Pons (tissue), 1 donor: ENCODE data around the gene PPME1.

ENCODE experiments used
- DNase-seq: peaks from one replicate; pipeline ENCODE4 v3.0.0-alpha.2; 2016; ENCODE audit warnings: low spot score

Gene PPME1

DNA sequence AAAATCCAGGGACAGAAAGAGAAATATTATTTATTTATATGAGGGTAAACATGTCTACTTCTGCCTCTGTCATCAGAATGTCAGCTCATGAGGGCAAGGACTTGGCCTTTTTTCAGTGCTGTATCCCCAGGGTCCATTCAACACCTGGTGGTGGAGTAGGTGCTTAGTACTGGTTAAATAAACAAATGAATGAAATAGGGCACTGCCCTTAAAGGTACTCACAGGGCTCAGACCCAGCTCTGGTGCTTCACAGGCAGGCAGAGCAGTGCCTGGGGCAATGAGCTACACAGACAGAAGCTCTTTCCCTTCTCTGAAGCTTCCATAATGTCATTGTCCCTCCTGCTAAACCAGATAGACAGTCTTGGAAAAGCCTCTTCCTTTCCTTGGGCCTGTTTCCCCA is 109.4 kb downstream of the PPME1 start:
- DNase-seq = no peak

DNA sequence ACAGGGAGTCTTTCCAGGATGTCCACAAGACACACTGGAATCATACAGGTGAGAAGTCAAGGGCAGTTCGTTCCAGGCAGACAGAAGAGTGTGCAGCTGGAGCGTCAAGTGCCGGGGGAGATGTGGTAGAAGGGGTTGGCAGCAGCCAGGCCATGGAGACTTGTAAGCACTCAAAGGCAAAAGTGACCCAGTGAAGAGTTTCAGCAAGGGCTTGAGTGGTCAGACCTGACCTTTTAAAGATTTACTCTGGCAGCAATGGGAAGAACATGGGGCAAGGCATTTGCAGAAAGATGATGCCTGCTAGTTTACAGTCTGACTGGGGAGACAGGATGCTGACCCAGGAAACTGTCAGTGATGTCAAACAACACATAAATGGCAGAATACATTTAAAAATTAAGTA is 111.3 kb downstream of the PPME1 start:
- DNase-seq = no peak

DNA sequence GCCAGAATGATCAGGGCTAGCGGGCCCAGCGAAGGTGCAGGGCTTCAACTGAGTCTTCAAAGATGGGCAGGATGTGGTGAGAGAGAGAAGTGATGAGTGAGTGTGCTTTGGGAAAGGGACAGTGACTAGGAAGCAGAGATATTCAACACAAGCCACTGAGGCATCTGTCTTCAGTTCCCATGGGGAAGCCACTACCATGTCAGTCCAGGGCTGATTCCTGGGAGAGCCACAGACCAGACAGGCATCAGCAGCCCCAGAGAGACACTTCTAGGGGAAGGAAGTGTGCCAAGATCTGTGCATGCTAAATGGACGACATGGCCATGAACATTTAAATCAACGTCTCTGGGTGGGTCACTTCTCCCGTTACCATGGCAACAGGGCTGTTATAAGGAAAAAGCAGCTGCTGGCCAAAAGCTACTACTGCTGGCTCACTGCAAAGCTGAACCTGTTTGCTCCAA is 111.9 kb downstream of the PPME1 start:
- no peak for DNase-seq

DNA sequence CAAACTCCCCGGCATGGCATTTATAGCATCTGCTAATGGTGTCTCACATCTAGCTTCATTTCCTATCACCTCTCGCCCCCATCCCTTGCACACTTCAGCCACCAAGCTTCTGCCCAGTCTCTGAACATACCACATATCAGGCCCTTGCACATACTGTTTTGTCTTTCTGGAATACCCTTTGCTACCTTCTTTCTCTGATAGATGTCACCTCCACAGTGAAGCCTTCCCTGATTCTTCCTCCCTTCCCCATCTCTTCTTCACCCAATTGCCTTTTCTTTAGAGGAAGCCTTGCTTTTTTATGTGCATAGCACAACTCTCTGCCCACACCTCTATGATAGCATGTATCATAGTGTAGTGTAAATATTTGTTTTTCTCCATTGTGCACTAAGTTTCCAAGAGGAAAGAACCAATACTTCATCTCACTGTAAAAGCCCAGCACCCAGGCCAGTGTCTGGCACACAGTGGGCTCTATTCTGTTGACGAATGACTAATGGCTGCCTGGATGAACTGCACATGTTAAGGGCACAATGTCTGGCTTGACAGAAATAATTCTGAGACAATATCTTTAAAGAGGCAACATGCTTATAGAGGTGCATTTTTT is 112.6 kb downstream of the PPME1 start:
- DNase-seq = no peak

DNA sequence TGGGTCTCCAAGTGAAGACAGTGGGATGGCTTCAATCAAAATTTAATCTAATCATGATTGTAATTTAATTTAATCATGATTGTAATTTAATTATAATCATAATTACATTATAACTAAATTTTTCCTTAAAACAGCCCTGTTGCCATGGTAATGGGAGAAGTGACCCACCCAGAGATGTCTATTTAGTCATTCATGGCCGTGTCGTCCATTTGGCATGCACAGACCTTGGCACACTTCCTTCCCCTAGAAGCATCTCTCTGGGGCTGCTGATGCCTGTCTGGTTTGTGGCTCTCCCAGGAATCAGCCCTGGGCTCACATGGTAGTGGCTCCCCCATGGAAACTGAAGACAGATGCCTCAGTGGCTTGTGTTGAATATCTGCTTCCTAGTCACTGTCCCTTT is 113.4 kb downstream of the PPME1 start:
- no peak for DNase-seq

DNA sequence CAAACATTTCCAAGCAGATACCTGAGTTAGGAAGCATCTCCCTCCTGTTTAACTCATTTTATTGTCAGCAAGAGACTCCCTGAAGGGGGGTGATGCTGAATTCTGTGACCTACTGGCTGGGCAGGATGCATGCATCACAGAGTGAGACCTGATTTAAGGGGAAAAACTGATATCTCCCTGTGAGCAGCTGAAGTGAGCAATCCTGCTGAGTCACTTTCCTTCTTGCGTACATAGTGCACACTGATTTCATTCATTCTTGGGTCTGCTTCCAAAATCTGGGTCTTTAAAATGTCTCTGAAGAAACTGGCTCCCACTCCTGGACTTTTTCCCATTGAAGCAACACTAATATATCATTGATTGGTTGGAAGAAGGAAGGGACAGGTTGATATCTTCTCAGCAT is 117.1 kb downstream of the PPME1 start:
- no peak for DNase-seq

DNA sequence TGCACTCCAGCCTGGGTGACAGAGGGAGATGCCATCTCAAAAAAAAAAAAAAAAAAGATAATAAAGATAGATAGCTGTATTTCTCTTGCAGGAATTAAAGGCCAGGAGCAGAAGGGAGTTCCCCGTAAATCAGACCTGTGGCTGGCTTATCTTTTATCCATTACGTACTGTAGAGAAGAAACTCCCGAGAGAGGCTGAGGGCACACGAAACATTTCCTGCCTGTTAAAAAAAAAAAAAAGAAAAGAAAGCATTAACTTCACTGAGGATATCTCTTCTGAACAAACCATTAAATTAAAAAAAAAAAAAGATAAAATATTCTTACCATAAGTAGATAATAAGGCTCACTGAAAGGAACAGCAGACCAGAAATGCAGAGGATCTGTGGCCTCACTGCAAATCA is 117.8 kb downstream of the PPME1 start:
- no peak for DNase-seq

DNA sequence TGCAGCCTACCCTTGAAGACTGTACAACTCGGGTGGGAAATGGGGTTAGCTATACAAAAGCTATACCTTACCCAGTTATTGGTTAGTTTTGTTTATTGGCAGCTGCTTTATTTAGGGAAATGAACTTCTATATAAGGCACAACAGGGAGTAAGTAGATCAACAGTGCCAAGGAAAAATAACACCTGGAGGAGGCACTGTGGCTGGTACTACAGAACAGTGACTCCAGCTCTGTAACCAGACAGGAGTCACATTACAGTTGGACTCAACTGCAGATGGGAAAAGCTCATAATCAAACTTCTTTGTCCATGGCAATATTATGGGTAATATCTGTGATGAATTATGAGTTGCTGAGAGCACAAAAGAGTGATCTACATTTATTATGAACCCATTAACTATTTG is 126.4 kb downstream of the PPME1 start:
- DNase-seq = no peak

DNA sequence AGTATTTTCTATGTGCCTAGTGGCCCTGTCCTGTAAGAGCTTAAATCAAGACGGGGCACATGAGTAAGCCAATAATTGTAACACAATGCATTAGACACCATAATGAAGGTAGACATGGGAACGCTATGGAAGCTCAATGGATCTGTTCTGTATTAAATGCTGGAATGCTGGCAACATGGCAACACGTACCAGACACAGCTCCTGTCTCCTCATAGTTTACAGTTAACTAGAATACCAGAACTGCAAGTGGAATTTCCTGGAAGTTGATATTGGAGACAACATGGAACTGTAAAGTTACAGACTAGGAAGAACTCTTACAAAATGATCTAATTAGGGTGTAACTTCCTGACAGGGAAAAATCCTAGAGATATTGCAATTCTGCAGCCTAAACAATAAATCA is 127.9 kb downstream of the PPME1 start:
- DNase-seq = no peak
